Measurements from ENCODE around the gene LMO3. TPM values are rescaled to one million over a fixed set of nuclear protein-coding genes. Genes with fewer than 3 reads are reported as not detected.

Gene LMO3
- total RNA-seq, 2 donors from 2014 or later, result 3.7 to 9.6 TPM

GRCh38 chr12:16599081-16599480, 6.9 kb downstream of the LMO3 start:
- WGBS, result 85% methylated on average over 6 of the region's 6 CpGs
- intact Hi-C loops (cut with DNase I), result no loop called here

GRCh38 chr12:16594797-16595196, 11.2 kb downstream of the LMO3 start:
- H3K4me3 ChIP-seq, result no peak overlapping the region
- no peaks in the 10 kb centered on the region for H3K36me3 ChIP-seq
- no peak for TF ChIP-seq POLR2A (IDR thresholded peaks at IDR 0.05)
- no peak for TF ChIP-seq POLR2AphosphoS5 (IDR thresholded peaks at IDR 0.05)
- TF ChIP-seq CTCF (IDR thresholded peaks at IDR 0.05), result no peak
- intact Hi-C loops (cut with DNase I), result no loop called here
- no peaks in the 10 kb centered on the region for H3K27me3 ChIP-seq (replicated peaks; ENCODE audit: insufficient read depth)
- H3K27ac ChIP-seq, result no peak overlapping the region
- no peaks in the 10 kb centered on the region for H3K4me1 ChIP-seq (replicated peaks)
- no peak for DNase-seq (ENCODE audit: low spot score)
- H3K9me3 ChIP-seq, result no peaks in the 10 kb centered on the region

More at GRCh38 chr12:16599081-16599480, 6.9 kb downstream of the LMO3 start:
- no peak for DNase-seq (ENCODE audit: low spot score)
- Histone ChIP-seq H3K4me3 (no peak overlapping the region), H3K9me3 (no peaks in the 10 kb centered on the region), H3K4me1 (replicated peaks) (no peaks in the 10 kb centered on the region), H3K27me3 (replicated peaks; ENCODE audit: insufficient read depth) (no peaks in the 10 kb centered on the region), H3K36me3 (no peaks in the 10 kb centered on the region), H3K27ac (no peak overlapping the region)
- no peak for TF ChIP-seq POLR2A (IDR thresholded peaks at IDR 0.05)
- no peak for TF ChIP-seq POLR2AphosphoS5 (IDR thresholded peaks at IDR 0.05)
- no peak for TF ChIP-seq CTCF (IDR thresholded peaks at IDR 0.05)

GRCh38 chr12:16593546-16593945, 12.4 kb downstream of the LMO3 start:
- Histone ChIP-seq H3K4me3 (no peak overlapping the region), H3K4me1 (replicated peaks) (no peaks in the 10 kb centered on the region), H3K36me3 (no peaks in the 10 kb centered on the region), H3K9me3 (no peaks in the 10 kb centered on the region), H3K27me3 (replicated peaks; ENCODE audit: insufficient read depth) (no peaks in the 10 kb centered on the region), H3K27ac (no peak overlapping the region)
- DNase-seq (ENCODE audit: low spot score), result no peak
- intact Hi-C loops (cut with DNase I), result no loop called here
- 35% methylated on average over 2 of the region's 2 CpGs for WGBS
- TF ChIP-seq POLR2A (IDR thresholded peaks at IDR 0.05) (no peak), CTCF (IDR thresholded peaks at IDR 0.05) (no peak), POLR2AphosphoS5 (IDR thresholded peaks at IDR 0.05) (no peak)

GRCh38 chr12:16590645-16591044, 15.3 kb downstream of the LMO3 start:
- WGBS, result 88% methylated on average over 3 of the region's 3 CpGs
- H3K4me1 ChIP-seq (replicated peaks), result no peaks in the 10 kb centered on the region
- no peaks in the 10 kb centered on the region for H3K27me3 ChIP-seq (replicated peaks; ENCODE audit: insufficient read depth)
- DNase-seq (ENCODE audit: low spot score), result no peak
- intact Hi-C loops (cut with DNase I), result no loop called here
- H3K9me3 ChIP-seq, result no peaks in the 10 kb centered on the region
- TF ChIP-seq CTCF (IDR thresholded peaks at IDR 0.05) (no peak), POLR2A (IDR thresholded peaks at IDR 0.05) (no peak), POLR2AphosphoS5 (IDR thresholded peaks at IDR 0.05) (no peak)
- no peak overlapping the region for H3K4me3 ChIP-seq
- no peak overlapping the region for H3K27ac ChIP-seq
- H3K36me3 ChIP-seq, result no peaks in the 10 kb centered on the region

- no peak for DNase-seq (ENCODE audit: low spot score)
- no peak overlapping the region for H3K27ac ChIP-seq
- WGBS, result 81% methylated on average over 6 of the region's 6 CpGs
- no peaks in the 10 kb centered on the region for H3K36me3 ChIP-seq
- no peaks in the 10 kb centered on the region for H3K27me3 ChIP-seq (replicated peaks; ENCODE audit: insufficient read depth)
- TF ChIP-seq POLR2AphosphoS5 (IDR thresholded peaks at IDR 0.05) (no peak), POLR2A (IDR thresholded peaks at IDR 0.05) (no peak), CTCF (IDR thresholded peaks at IDR 0.05) (no peak)
- H3K9me3 ChIP-seq, result no peaks in the 10 kb centered on the region
- no peak overlapping the region for H3K4me3 ChIP-seq
- intact Hi-C loops (cut with DNase I), result no loop called here
- H3K4me1 ChIP-seq (replicated peaks), result no peaks in the 10 kb centered on the region
These were observed 17.1 kb downstream of the LMO3 start for GRCh38 chr12:16588812-16589211.

Measured in prostate gland (tissue), 2 donors.